ENCODE data around the gene SACM1L. TPM values are rescaled to one million over a fixed set of nuclear protein-coding genes. Genes with fewer than 3 reads are reported as not detected.

The SACM1L gene
- total RNA-seq, 1 experiment from 2014 or later, result 30.1 TPM

- H2AFZ ChIP-seq (ENCODE audit: low read length), result no peak overlapping the region
- no peak overlapping the region for H3K4me3 ChIP-seq (ENCODE audit: low read length)
- H3F3A ChIP-seq (ENCODE audit: low read length, unreplicated experiment), result peaks cover 17% of the 10 kb centered on the region
- ChIA-PET POLR2A (ENCODE audit: unreplicated experiment) (interaction anchor here (0.6 to 0.7 kb wide), 6 partner anchors 48 to 675 kb away, joined by 3 to 8 read pairs (median 5); no protein-coding TSS in a partner anchor), CTCF (interaction anchor here (0.6 to 1.5 kb wide), 26 partner anchors 8 to 1339 kb away, joined by 3 to 22 read pairs (median 4); partner anchors contain the start of genes LIMD1 and SACM1L)
- H4K20me1 ChIP-seq (ENCODE audit: low read length), result no peaks in the 10 kb centered on the region; the same call in 1 of the 2 replicates
- H3K4me1 ChIP-seq (ENCODE audit: insufficient read depth, low read length), result peaks cover 44% of the 10 kb centered on the region
- intact Hi-C loops (cut with micrococcal nuclease), result loop anchor here (10.0 kb wide), 1 partner anchor 615 kb away; no protein-coding TSS in a partner anchor
- H3K27me3 ChIP-seq (ENCODE audit: low read length), result no peaks in the 10 kb centered on the region
- H3K27ac ChIP-seq (ENCODE audit: low read length), result peak overlapping the region; percentile 86
- TF ChIP-seq EZH2phosphoT487 (IDR thresholded peaks at IDR 0.05; ENCODE audit: borderline replicate concordance, low read length) (no peak), CTCF (conservative IDR thresholded peaks at IDR 0.05; ENCODE audit: low read depth, low read length) (peak; percentile 91)
- no TSS peak for BruUV-seq (replicated peaks)
- H3K4me2 ChIP-seq (ENCODE audit: low read length), result peak overlapping the region; percentile 30
- H3K9me3 ChIP-seq (ENCODE audit: low read length), result no peaks in the 10 kb centered on the region
- DNase-seq (peak; percentile 81), ATAC-seq (peak; percentile 72)
- no peaks in the 10 kb centered on the region for H3K9me2 ChIP-seq (replicated peaks; ENCODE audit: low read length)
- peaks cover 71% of the 10 kb centered on the region for H3K79me2 ChIP-seq (ENCODE audit: low read length)
- H3K9ac ChIP-seq (ENCODE audit: low read length), result peak overlapping the region; percentile 39
- H3K36me3 ChIP-seq (ENCODE audit: low read depth, low read length), result peaks cover 17% of the 10 kb centered on the region; the same call in 1 of the 2 replicates
Observed at GRCh38 chr3:45659661-45660566, 29.3 kb upstream of the SACM1L start.

- Histone ChIP-seq H3K9ac (ENCODE audit: low read length) (peak overlapping the region; percentile 39), H3K4me1 (ENCODE audit: insufficient read depth, low read length) (peaks cover 41% of the 10 kb centered on the region), H3K9me2 (replicated peaks; ENCODE audit: low read length) (no peaks in the 10 kb centered on the region), H3K9me3 (ENCODE audit: low read length) (no peaks in the 10 kb centered on the region), H3F3A (ENCODE audit: low read length, unreplicated experiment) (peaks cover 17% of the 10 kb centered on the region), H3K4me2 (ENCODE audit: low read length) (0 out of 2 replicates have a peak overlapping the region, but pooled peaks have one; percentile 30), H4K20me1 (ENCODE audit: low read length) (no peaks in the 10 kb centered on the region; the same call in 1 of the 2 replicates), H3K36me3 (ENCODE audit: low read depth, low read length) (peaks cover 18% of the 10 kb centered on the region; the same call in 1 of the 2 replicates), H2AFZ (ENCODE audit: low read length) (no peak overlapping the region), H3K27ac (ENCODE audit: low read length) (peak overlapping the region; percentile 86), H3K4me3 (ENCODE audit: low read length) (no peak overlapping the region), H3K27me3 (ENCODE audit: low read length) (no peaks in the 10 kb centered on the region), H3K79me2 (ENCODE audit: low read length) (peaks cover 69% of the 10 kb centered on the region)
- DNase-seq (no peak), ATAC-seq (no peak)
- TF ChIP-seq EZH2phosphoT487 (IDR thresholded peaks at IDR 0.05; ENCODE audit: borderline replicate concordance, low read length), result no peak
- no peak for TF ChIP-seq EZH2 (IDR thresholded peaks at IDR 0.05; ENCODE audit: low read length, unreplicated experiment)
- no peak for TF ChIP-seq CTCF (conservative IDR thresholded peaks at IDR 0.05; ENCODE audit: low read depth, low read length)
- POLR2A ChIA-PET (ENCODE audit: unreplicated experiment), result no interaction called here
- CTCF ChIA-PET, result interaction anchor here (0.6 to 1.5 kb wide), 13 partner anchors 13 to 149 kb away, joined by 3 to 22 read pairs (median 6); partner anchors contain the start of gene SACM1L
- intact Hi-C loops (cut with micrococcal nuclease), result loop anchor here (10.0 kb wide), 1 partner anchor 616 kb away; no protein-coding TSS in a partner anchor
- BruUV-seq (replicated peaks), result no TSS peak
Observed at GRCh38 chr3:45660567-45660901, 28.7 kb upstream of the SACM1L start.
